ENCODE results near the gene ANAPC4. TPM values are rescaled to one million over a fixed set of nuclear protein-coding genes. Genes with fewer than 3 reads are reported as not detected.

ANAPC4 gene
- total and polyA plus RNA-seq, 9 donors, result 18.7 to 106 (median 34.4) TPM

DNA sequence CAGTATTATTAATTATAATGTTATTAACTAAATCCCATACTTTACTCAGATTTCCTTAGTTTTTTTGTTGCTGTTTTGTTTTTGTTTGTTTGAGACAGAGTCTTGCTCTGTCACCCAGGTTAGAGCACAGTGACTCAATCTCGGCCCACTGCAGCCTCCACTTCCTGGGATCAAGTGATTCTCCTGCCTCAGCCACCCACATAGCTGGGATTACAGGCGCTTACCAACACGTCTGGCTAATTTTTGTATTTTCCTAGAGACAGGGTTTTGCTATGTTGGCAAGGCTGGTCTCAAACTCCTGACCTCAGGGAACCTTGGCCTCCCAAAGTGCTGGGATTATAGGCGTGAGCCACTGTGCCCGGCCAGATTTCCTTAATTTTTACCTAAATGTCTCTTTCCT is 72.2 kb downstream of the ANAPC4 start:
- intact Hi-C loops (cut with DNase I), result loop anchor here in 1 of 4 donors (10.0 kb wide), 1 partner anchor 316 kb away; no protein-coding TSS in a partner anchor
- no peak overlapping the region for H3K27ac ChIP-seq
- no peaks in the 10 kb centered on the region for H3K9me3 ChIP-seq
- H3K4me1 ChIP-seq (ENCODE audit: insufficient read depth), result no peaks in the 10 kb centered on the region
- TF ChIP-seq, protein P1, sequence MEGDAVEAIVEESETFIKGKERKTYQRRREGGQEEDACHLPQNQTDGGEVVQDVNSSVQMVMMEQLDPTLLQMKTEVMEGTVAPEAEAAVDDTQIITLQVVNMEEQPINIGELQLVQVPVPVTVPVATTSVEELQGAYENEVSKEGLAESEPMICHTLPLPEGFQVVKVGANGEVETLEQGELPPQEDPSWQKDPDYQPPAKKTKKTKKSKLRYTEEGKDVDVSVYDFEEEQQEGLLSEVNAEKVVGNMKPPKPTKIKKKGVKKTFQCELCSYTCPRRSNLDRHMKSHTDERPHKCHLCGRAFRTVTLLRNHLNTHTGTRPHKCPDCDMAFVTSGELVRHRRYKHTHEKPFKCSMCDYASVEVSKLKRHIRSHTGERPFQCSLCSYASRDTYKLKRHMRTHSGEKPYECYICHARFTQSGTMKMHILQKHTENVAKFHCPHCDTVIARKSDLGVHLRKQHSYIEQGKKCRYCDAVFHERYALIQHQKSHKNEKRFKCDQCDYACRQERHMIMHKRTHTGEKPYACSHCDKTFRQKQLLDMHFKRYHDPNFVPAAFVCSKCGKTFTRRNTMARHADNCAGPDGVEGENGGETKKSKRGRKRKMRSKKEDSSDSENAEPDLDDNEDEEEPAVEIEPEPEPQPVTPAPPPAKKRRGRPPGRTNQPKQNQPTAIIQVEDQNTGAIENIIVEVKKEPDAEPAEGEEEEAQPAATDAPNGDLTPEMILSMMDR (IDR thresholded peaks at IDR 0.05), result no peak
- TF ChIP-seq POLR2A (IDR thresholded peaks at IDR 0.05) (no peak), EP300 (IDR thresholded peaks at IDR 0.05) (no peak)
- DNase-seq, result no peak
- H3K36me3 ChIP-seq, result no peaks in the 10 kb centered on the region
- no peak overlapping the region for H3K4me3 ChIP-seq
- WGBS, 3 donors, result 71 to 80% (median 77%) methylated on average over 5 of the region's 5 CpGs
- no peaks in the 10 kb centered on the region for H3K27me3 ChIP-seq

DNA sequence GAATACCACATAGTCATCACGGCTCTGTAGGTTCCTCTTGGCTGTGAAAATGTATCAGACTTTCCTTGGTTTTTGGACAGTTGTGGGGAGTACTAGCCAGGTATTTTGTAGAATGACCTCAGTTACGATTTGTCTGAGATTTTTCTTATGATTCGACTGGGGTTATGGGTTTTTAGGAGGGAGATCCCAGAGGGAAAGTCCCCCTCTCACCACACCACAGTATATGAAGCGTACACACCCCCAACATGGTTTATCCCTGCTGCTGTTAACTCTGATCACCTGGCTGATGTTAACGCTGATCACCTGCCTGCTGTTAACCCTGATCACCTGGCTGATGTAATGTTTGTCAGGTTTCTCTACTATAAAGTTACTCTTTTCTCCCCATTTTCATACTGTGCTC is 72.6 kb downstream of the ANAPC4 start:
- H3K9me3 ChIP-seq, result no peaks in the 10 kb centered on the region
- TF ChIP-seq, protein P1 (IDR thresholded peaks at IDR 0.05), result no peak
- TF ChIP-seq POLR2A (IDR thresholded peaks at IDR 0.05) (no peak), EP300 (IDR thresholded peaks at IDR 0.05) (no peak)
- WGBS, 3 donors, result 87 to 92% (median 91%) methylated on average over 5 of the region's 5 CpGs
- no peak overlapping the region for H3K4me3 ChIP-seq
- H3K4me1 ChIP-seq (ENCODE audit: insufficient read depth), result no peaks in the 10 kb centered on the region
- DNase-seq, result no peak
- no peak overlapping the region for H3K27ac ChIP-seq
- intact Hi-C loops (cut with DNase I), result loop anchor here in 1 of 4 donors (10.0 kb wide), 1 partner anchor 315 kb away; no protein-coding TSS in a partner anchor
- no peaks in the 10 kb centered on the region for H3K27me3 ChIP-seq
- no peaks in the 10 kb centered on the region for H3K36me3 ChIP-seq

DNA sequence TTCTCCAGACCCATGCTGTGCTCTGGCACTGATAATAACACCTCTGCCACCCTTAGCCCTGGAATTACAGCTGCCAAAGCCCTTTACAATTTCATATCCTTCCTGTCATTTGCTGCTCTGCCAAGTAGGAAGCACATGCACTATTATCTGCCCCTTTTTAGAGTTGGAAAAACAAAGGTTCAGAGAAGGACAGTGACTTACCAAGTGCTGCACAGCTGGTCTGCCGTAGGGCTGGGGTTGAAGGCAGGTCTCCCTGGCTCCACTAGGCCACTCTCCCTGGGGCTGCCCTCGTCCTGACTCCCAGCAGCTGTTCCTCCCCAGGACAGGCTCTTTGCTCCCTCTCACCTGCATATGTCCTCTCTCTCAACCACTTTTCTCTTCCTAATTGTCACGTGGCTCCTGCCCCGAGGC is 73.4 kb downstream of the ANAPC4 start:
- Histone ChIP-seq H3K9me3 (no peaks in the 10 kb centered on the region), H3K4me1 (ENCODE audit: insufficient read depth) (no peaks in the 10 kb centered on the region), H3K4me3 (no peak overlapping the region), H3K27me3 (no peaks in the 10 kb centered on the region), H3K36me3 (no peaks in the 10 kb centered on the region), H3K27ac (no peak overlapping the region)
- WGBS, 3 donors, result 70 to 82% (median 72%) methylated on average over 4 of the region's 4 CpGs
- DNase-seq, result no peak
- TF ChIP-seq EP300 (IDR thresholded peaks at IDR 0.05) (no peak), POLR2A (IDR thresholded peaks at IDR 0.05) (no peak)
- intact Hi-C loops (cut with DNase I), result no loop called here

DNA sequence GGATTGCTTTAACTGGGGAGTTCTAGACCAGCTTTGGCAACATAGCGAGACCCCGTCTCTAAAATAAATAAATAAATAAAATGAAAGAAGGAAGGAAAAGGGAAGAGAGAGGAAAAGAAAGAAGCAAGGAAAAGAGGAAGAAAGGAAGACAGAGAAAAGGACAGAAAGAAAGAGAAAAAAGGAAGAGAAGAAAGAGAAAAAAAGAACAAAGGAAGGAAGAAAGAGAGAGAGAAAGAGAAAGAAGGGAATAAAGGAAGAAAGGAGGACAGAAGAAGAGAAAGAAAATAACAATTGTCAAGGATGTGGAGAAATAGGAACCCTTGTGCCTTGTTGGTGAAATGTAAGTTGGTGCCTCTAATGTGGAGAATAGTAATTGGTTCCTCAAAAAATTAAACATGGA is 74.6 kb downstream of the ANAPC4 start:
- Histone ChIP-seq H3K27ac (no peak overlapping the region), H3K4me1 (ENCODE audit: insufficient read depth) (no peaks in the 10 kb centered on the region), H3K27me3 (no peaks in the 10 kb centered on the region), H3K9me3 (no peaks in the 10 kb centered on the region), H3K36me3 (no peaks in the 10 kb centered on the region), H3K4me3 (no peak overlapping the region)
- WGBS, 3 donors, result 95 to 98% (median 98%) methylated on average over 2 of the region's 2 CpGs
- TF ChIP-seq EP300 (IDR thresholded peaks at IDR 0.05), result no peak
- TF ChIP-seq, protein P1 (IDR thresholded peaks at IDR 0.05), result no peak
- TF ChIP-seq POLR2A (IDR thresholded peaks at IDR 0.05), result no peak
- DNase-seq, result no peak
- intact Hi-C loops (cut with DNase I), result no loop called here

DNA sequence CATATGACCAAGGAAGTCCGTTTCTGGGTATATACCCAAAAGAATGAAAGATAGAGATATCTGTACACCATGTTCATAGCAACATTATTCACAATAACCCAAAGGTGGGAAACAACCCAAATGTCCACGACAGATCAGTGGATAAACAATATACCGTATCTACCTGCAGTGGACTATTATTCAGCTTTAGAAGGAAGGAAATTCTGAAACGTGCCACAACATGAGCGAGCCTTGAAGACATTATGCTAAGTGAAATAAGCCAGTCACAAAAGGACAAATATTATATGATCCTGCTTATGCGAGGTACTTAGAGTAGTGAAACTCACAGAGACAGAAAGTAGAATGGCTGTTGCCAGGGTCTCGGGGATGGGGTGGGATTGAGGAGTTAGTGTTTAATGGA is 75.0 kb downstream of the ANAPC4 start:
- intact Hi-C loops (cut with DNase I), result no loop called here
- Histone ChIP-seq H3K27me3 (no peaks in the 10 kb centered on the region), H3K9me3 (no peaks in the 10 kb centered on the region), H3K4me1 (ENCODE audit: insufficient read depth) (no peaks in the 10 kb centered on the region), H3K27ac (no peak overlapping the region), H3K4me3 (no peak overlapping the region), H3K36me3 (no peaks in the 10 kb centered on the region)
- 91 to 93% (median 92%) methylated on average over 7 of the region's 7 CpGs for WGBS, 3 donors
- TF ChIP-seq EP300 (IDR thresholded peaks at IDR 0.05), result no peak
- no peak for TF ChIP-seq POLR2A (IDR thresholded peaks at IDR 0.05)
- TF ChIP-seq, protein P1 (IDR thresholded peaks at IDR 0.05), result no peak
- DNase-seq, result no peak
